GM18868 (cell line): ENCODE results near the gene OPTC.

Experiments used
- ATAC-seq: cut with Tn5 transposase; IDR thresholded peaks from one replicate; pipeline ENCODE4 v1.9.1; 2021; ENCODE audit warnings: mild to moderate bottlenecking, moderate library complexity; ENCODE audit not compliant: unreplicated experiment

Gene OPTC

DNA sequence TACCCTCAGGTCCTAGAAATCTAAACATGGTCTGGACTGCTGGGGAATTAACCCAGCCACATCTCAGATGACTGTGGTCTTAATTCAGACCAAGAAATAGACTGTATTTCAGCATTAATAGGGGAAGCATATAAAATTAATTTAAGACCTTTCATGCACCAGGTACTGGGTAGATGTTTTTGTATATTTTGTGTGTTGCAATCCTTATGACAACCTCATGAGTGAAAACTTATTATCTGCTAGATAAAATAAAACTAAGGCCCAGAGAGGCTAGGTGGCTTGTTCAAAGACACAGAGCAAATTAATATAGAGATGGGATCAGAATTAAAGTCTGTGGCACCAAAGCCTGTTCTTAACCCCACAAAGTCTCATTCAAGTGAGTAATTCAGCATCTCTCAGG, 40.1 kb downstream of the OPTC start:
- no peak for ATAC-seq

DNA sequence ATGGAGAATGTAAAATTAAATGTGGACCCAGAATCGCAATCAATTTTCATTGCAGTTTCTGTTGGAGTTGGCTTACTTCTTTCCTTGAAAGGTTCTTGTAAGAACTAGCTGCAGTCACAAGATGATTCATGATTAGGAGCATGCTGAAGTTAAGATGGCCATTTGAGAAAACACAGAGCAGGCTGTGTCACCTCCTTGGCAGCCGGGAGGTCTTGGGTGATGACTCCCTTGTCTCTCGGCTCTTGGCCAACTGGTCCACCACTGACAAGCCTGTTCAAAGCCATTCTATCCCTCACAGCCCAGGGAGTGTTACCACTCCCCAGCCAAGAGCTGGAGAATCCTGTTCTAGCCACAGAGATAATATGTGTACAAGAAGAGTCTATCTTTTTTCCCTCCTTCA, 40.6 kb downstream of the OPTC start:
- no peak for ATAC-seq

DNA sequence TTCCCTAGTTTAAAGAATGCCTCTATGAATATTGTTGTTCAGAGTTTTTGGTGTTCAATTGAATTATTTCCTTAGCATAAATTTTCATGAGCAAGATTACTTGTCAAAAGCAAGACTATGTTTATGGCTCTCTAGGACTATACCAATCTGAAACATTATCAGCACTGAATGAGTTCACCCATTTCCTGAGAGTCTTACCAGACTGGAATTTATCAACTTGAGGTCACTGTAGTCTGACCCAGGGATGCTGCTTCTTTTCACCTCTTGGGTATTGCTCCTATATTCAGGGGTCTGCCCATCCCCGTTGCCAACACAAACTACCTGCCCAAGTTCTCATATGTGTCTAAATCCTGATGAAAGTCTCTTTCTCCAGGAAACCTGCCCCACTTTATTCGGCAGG, 42.6 kb downstream of the OPTC start:
- no peak for ATAC-seq

DNA sequence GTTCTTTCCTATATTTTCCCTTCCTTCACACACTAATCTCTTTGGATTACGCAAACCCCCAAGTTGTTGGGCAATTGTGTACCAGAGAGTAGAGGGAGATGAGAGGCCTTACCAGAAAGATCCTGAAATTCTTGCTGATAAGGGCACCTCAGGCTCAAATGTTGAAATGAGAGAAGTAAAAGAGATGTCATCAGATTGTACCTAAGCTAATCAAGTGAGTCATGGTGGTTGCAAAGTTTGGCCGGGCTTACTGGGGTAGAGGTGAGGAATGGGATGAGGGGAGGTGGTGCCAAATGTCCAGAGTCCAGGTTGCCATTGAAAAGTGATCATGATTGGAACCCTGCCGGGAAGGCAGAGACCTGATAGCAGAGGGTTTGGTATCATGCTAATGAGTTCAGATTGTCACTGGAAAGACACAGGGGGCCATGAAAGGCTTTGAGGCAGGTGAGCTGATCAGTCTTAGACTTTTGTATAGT, 43.1 kb downstream of the OPTC start:
- ATAC-seq = no peak

DNA sequence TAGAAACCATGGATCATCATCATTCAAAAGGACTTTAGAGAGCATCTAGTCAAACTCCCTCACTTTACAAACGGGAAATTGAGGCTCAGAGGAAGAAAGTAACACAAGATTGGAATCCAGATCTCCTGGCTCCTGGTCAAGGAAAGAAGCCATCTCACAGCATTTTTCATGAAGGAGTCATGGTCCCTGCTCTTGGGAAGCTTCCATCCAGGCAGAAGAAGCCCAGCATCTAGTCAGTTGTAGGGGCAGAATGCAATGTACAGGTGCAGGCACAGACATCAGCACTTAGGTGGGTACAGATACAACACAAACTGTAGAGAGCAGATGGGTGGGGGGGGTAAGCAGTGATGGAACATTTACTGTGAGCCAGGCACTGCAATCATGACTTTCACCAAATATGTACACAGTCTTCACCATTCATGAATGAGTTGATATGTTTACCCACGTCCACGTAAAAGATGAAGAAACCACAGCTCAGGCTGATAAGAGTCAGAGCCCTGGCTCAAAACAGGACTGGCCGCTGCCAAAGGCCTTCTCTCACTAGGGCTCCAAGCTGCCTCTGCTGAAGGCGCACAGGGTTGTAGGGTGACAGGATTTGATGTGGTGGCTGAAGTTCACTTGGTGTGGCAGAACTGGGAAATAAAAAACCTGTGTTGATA, 44.0 kb downstream of the OPTC start:
- ATAC-seq = no peak

DNA sequence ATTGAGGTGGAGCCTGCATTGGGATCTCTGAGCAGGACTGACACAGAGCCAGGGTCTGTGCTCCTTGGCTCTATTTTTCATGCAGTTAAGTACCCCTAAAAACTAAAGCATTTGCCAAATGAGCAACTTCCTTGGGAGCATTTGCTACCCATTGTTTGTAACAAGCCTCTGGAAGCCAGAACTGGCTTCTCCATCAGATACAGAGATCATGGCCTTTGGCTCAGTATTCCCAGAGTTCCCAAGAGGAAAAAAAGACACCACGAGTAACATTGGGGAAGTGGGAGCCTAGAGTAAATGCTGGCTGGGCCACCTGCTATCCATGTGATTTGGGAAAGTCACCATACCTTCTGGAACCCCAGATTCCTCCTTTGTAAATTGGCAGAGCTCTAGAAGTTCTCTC, 44.8 kb downstream of the OPTC start:
- ATAC-seq = no peak

DNA sequence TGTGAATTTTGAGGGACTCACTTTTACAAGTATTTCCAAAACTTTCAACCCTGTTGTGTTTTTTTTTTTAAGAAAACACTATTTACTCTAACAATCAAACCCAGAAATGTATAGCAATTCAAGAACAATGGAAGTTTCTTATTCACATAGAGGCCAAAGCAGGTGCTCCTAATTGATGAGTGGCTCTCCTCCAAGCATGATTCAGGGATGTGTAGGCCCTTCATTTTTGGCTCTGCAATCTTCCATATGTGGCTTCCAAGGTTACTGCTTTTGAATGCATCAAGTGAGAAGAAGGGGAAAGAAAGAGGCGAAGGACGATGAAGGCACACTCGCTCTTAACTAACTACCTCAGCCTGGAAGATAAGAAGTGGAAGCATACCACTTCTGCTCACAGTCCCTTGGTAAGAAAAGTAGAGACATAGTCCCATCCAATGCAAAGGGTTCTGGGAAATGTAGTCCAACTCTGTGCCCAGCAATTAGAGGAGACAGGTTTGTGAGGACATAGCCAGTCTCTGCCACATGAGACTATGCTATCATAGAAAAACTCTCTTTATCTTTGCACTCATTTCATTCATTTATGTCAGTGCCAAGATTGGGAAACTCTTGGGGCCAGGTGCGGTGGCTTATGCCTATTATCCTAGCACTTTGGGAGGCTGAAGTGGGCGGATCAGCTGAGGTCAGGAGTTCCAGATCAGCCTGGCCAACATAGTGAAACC, 46.0 kb downstream of the OPTC start:
- no peak for ATAC-seq

DNA sequence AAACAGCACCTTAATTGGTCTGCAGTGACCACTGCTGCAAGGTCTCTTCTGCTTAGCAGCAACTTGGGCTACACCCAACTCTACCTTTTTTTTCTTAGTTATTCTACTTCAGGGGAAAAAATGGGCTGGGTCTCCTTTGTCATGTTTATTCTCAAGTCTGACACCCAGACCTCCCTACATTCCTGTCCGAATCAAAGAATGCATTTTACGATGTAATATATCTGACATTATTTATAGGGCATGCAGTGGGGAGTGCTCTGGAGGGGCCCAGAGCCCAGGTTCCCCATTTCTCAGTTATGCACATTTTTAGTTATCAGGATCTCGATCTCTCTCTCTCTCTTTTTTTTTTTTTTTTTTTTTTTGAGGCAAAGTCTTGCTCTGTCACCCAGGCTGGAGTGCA, 50.5 kb downstream of the OPTC start:
- ATAC-seq = no peak

DNA sequence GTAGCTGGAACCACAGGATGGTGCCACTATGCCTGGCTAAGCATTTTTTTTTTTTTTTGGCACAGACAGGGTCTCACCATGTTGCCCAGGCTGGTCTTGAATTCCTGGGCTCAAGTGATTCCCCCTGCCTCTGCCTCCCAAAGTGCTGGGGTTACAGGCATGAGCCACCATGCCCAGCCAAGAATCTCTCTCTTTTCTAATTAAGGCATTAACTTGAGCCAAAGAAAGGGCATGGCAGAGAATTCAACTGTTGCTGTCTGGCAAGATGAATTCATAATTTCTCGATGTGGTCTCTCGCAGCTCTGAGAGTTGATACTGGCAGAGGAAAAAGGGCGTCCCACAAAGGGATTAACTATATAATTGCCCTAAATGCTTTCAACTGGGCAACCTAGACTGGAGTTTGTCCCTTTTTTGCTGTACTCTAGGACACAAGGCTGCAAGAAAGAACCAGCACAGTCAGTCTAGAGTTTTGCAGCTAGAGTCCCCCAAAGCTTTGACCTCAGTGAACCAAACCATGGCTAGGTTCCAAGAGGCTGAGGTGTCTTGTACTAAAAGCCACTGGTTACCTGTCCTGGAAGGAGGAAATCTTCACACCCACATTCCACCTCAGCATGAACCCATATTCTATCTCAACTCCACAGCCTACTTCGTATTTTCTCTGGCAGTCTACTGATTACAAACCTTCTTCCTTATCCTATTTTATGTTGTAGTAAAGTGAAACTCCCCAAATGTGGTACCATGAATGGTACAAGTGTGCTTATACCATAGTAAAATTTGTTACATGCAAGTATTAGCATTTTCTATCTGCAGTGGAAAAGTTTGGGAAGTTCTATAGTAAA, 51.2 kb downstream of the OPTC start:
- ATAC-seq = no peak

DNA sequence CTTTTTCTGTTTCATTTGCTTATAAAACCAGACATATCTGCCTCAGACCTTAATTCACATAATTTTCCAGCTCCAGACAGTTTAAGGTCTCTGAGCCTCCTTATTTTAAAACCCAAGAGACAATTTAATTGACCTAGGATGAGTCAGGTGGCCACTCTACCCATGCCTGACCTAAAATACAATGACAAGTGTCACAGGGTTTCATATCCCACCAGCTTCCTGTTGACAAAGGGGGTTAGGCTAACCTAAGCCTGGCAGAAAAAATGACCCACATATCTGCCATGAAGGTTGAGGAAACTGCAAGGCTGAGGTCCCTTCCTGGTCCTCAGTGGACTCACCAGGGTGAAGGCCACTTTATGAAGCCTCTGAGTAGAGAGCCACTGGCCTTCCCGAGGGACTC, 52.3 kb downstream of the OPTC start:
- no peak for ATAC-seq

DNA sequence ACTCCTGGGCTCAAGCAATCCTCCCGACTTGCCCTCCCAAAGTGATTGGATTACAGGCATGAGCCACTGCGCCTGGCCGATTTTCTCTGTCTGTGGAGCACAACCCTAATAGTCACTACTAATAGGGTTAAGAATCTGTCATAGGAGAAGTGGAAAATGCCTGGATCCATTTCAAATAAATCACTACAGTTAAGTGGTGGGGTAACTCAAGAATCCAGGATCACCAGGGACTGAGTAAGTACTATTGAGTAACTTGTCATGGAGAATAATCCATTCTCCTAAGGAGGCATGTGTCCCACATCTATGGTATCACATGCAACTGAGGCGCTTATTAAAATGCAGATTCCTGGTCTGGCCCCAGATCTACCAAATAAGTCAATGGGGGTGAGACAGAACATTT, 53.2 kb downstream of the OPTC start:
- ATAC-seq = no peak

DNA sequence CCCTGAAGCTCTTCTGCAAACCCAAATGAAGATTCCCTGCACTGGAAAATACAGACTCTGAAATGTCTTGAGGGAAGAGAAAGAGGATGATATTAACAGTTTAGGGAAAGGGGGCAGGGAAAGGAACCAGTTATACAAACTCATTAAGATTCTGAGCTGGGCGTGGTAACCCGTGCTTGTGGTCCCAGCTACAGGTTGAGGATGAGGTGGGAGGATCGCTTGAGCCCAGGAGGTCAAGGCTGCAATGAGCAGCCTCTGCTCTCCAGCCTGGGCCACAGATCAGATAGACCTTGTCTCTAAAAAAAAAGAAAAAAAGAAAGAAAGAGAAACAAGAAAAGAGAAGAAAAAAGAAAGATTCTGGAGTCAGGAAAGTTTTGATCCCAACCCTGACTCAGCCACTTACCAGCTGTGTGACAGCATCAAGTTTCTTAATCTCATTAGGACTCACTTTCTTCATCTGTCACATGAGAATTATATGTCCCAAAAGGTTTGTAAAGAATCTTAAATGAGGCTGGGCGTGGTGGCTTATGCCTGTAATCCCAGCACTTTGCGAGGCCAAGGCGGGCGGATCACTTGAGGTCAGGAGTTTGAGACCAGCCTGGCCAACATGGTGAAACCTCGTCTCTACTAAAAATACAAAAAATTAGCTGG, 53.9 kb downstream of the OPTC start:
- no peak for ATAC-seq

DNA sequence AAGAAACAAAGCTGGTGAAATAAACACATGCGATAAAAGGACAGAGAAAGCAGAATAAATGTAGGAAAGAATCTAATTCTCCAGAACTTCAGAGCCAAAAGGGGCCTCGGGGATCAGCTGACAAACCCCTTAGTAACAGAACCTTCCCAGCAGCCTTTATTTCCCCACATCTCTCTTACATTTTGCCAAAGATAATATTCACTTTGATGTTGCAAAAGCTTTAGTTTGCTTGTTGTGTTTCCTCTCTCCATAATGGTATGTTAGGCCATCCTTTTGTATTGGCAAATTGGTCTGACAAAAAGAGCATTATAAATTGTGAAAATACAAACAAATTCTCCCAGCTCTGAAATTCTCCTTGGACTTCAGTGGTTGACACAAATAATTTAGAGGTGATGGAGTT, 54.9 kb downstream of the OPTC start:
- no peak for ATAC-seq

DNA sequence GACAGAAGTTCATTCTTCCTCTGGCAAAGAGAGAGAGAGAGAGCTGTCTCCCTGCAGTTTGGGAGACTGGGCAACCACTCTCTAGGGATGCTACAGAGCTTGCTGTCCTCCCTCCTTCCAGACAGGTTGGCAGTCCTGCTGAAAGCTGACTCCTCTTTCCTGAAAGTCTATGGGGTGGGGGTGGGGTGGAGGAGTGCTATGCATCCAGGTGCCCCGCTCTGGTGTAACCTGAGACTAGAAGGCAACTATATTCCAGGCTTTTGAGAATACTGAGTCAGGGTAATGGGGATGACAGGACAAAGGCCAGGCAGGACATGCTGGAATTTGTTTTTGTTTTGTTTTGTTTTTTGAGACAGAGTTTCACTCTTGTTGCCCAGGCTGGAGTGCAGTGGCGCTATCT, 55.4 kb downstream of the OPTC start:
- ATAC-seq = no peak

DNA sequence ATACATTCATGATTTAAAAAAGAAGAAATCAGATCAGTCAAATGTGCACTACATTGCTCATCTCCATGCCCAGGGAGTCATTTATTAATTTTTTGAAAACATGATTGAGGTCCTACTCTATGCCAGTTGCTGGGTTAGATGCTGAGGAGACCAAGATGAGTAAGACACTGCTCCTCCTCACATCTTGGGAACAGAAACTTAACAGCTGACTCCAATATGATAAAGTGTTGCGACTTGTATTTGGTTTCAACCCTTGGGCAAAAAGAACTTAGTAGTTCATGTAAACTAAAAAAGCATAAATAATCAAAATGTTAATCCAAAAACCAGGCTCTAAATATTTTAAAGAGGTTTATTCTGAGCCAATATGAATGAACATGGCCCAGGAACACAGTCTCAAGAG, 56.9 kb downstream of the OPTC start:
- ATAC-seq = no peak

DNA sequence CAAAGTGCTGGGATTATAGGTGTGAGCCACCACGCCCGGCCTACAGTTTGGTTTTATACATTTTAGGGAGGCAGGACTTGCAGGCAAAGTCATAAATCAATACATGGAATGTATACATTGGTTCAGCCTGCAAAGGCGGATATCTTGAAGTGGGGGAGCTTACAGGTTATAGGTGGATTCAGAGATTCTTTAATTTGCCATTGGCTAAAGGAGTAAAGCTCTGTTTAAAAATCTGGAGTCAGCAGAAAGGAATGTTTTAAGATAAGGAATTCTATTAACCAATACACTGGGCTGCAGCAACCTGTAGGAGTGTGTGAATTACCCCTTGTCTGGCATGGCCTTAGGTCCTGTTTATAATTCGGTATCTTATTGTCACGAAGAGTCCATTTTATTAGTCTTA, 57.6 kb downstream of the OPTC start:
- no peak for ATAC-seq

DNA sequence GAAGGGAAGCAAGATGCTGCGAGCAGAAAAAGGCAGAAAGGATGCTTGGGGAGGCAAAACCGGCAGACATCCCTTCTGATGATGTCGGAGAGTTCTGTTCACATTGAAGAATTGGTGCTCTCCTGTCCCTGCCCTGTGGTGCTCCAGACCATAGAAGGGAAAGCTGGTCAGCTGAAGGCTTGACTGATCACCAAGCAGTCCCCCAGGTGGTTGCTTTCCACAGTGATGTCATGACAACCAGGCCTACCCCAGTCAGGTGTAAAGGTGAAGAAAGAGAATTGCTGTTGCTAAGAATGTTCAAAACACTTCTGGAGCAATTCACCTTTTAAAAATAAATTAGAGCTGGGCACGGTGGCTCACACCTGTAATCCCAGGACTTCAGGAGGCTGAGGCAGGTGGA, 59.5 kb downstream of the OPTC start:
- ATAC-seq = no peak

DNA sequence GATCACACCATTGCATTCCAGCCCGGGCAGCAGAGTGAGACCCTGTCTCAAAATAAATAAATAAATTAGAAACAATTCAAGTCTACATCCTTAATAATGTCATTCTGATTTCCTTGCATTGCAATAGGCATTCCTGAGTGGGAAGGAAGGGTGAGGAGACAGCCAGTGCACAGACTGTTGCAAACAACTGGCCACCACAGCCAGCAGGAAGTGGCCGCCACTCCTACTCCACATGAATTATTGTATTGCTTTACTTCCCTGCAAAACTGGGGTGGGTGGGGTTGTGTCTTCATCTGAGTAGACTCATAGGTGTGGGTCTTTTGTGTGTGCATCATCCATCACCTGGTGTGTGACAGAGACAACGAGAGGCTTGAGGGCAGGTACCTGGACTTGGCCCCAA, 60.1 kb downstream of the OPTC start:
- ATAC-seq = no peak

DNA sequence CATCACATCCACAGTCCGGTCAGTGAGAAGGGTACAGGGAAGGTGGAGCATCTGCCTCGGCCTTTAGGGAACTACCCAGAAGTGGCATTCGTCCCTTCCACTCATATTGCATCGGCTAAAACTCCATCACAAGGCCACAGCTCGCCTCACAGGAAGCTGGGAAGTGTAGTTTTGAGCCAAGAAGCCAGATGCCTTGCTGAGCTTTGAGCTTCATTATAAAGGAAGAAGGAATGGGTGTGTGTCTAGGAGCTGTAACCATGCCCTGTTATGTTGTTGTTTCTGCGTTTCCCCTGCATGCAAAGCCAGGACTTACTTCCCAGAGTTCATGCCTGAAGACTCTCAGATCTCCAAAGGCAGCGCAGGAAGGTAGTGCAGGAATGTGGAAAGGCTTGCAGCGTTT, 61.1 kb downstream of the OPTC start:
- no peak for ATAC-seq

DNA sequence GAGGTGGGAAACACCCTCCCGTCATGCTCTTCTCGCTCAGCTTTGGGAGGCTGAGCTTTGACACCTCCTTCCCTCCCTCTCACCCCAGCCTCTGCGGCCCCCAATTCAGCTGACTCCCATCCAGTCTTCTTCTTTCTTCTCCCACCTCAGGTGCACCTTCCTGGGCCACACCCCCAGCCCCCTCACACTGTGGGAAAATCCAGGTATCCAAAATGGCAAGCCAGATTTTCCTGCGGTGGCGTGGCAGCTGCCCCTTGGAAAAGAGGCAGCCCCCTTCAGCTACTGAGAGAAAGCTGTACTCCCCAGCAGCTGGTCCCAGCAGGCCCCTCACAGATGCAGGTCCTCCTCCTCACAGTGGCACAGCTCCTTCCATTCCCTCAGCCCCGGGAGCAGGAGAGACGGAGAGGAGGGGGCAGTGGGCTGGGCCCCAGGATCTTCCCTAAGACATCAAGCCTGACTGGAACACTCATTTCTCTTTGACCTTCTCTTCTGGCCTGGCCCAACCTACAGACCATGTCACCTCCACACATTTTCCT, 61.6 kb downstream of the OPTC start:
- no peak for ATAC-seq
